Neural cell (in vitro differentiated cells): ENCODE data around the gene MRPS26. TPM values are rescaled to one million over a fixed set of nuclear protein-coding genes. Genes with fewer than 3 reads are reported as not detected.

Experiments used
- H2AFZ ChIP-seq: fragments of 200-600, 300-800 bp; sonication (generic), shearing (Covaris generic); 2 replicates; pipeline ENCODE4 v1.6.0; 2014; ENCODE audit warnings: low read depth, mild to moderate bottlenecking, antibody characterized with exemption, low read length, moderate library complexity
- H3F3A ChIP-seq: fragments of 200-600 bp; shearing (Covaris generic); 2 replicates; pipeline ENCODE4 v1.6.1; 2016; ENCODE audit warnings: mild to moderate bottlenecking, moderate library complexity, mixed read lengths, antibody characterized with exemption, low read length; ENCODE audit not compliant: insufficient read depth, poor library complexity, severe bottlenecking
- H3K27ac ChIP-seq: fragments of 200-600, 300-800 bp; sonication (generic), shearing (Covaris generic); 2 replicates; pipeline ENCODE4 v1.5.1; 2014; ENCODE audit warnings: mild to moderate bottlenecking, low read length, moderate library complexity
- H3K27me3 ChIP-seq: fragments of 300-800, 200-600 bp; sonication (generic), shearing (Covaris generic); 2 replicates; pipeline ENCODE4 v1.6.0; 2014; ENCODE audit warnings: mild to moderate bottlenecking, low read depth, low read length, moderate library complexity; ENCODE audit not compliant: insufficient read depth
- H3K36me3 ChIP-seq: fragments of 300-800, 200-600 bp; sonication (generic), shearing (Covaris generic); 2 replicates; pipeline ENCODE4 v1.5.1; 2014; ENCODE audit warnings: mild to moderate bottlenecking, antibody characterized with exemption, low read length, moderate library complexity; ENCODE audit not compliant: insufficient read depth
- H3K4me2 ChIP-seq: fragments of 300-800, 200-600 bp; sonication (generic), shearing (Covaris generic); 2 replicates; pipeline ENCODE4 v1.6.0; 2014; ENCODE audit warnings: mild to moderate bottlenecking, low read length
- H3K4me3 ChIP-seq: fragments of 300-800, 200-600 bp; sonication (generic), shearing (Covaris generic); 2 replicates; pipeline ENCODE4 v1.5.1; 2014; ENCODE audit warnings: mild to moderate bottlenecking, low read length, moderate library complexity
- H3K79me2 ChIP-seq: fragments of 200-600 bp; shearing (Covaris generic); replicated peaks from 2 replicates; pipeline ENCODE4 v1.6.0; 2014; ENCODE audit warnings: mild to moderate bottlenecking, low read length, moderate library complexity; ENCODE audit not compliant: insufficient read depth
- H3K9ac ChIP-seq: fragments of 300-800, 200-600 bp; sonication (generic), shearing (Covaris generic); 2 replicates; pipeline ENCODE4 v1.6.1; 2016; ENCODE audit warnings: mild to moderate bottlenecking, low read length, mixed read lengths
- H3K9me2 ChIP-seq: fragments of 200-600 bp; shearing (Covaris generic); 2 replicates; pipeline ENCODE4 v1.6.1; 2016; ENCODE audit warnings: mild to moderate bottlenecking, low read length, mixed read lengths; ENCODE audit not compliant: insufficient read depth
- H3K9me3 ChIP-seq: fragments of 200-600, 300-800 bp; sonication (generic), shearing (Covaris generic); 2 replicates; pipeline ENCODE4 v1.6.1; 2016; ENCODE audit warnings: mild to moderate bottlenecking, mixed run types, low read length, moderate library complexity, mixed read lengths
- H4K20me1 ChIP-seq: fragments of 200-600 bp; shearing (Covaris generic); 2 replicates; pipeline ENCODE4 v1.6.1; 2016; ENCODE audit warnings: mild to moderate bottlenecking, mixed run types; ENCODE audit not compliant: insufficient read depth
- EP300 ChIP-seq: fragments of 450-650 bp; conservative IDR thresholded peaks from 2 replicates; pipeline ENCODE4 v1.6.1; 2014; ENCODE audit warnings: antibody characterized with exemption, mild to moderate bottlenecking, moderate library complexity; ENCODE audit not compliant: poor library complexity, severe bottlenecking
- EZH2 ChIP-seq: fragments of 200-600, 300-800 bp; shearing (Covaris generic), sonication (generic); IDR thresholded peaks from 2 replicates; pipeline ENCODE4 v1.6.1; 2014; ENCODE audit warnings: antibody characterized with exemption, low read length, borderline replicate concordance, mild to moderate bottlenecking; ENCODE audit not compliant: insufficient read depth, poor library complexity, severe bottlenecking
- MXI1 ChIP-seq: fragments of 450-650 bp; conservative IDR thresholded peaks from 2 replicates; pipeline ENCODE4 v1.6.1; 2014; ENCODE audit warnings: antibody characterized with exemption, mild to moderate bottlenecking; ENCODE audit not compliant: poor library complexity, severe bottlenecking
- POLR2AphosphoS5 ChIP-seq: IDR thresholded peaks from 2 replicates; pipeline ENCODE4 v1.6.1; 2012
- RAD21 ChIP-seq: fragments of 450-650 bp; conservative IDR thresholded peaks from 2 replicates; pipeline ENCODE4 v1.6.1; 2014; ENCODE audit warnings: antibody characterized with exemption, mild to moderate bottlenecking, moderate library complexity
- SMC3 ChIP-seq: fragments of 450-650 bp; conservative IDR thresholded peaks from 2 replicates; pipeline ENCODE4 v1.6.1; 2014; ENCODE audit warnings: antibody characterized with exemption, mild to moderate bottlenecking, moderate library complexity; ENCODE audit not compliant: poor library complexity
- TAF1 ChIP-seq: IDR thresholded peaks from 2 replicates; pipeline ENCODE4 v1.6.1; 2012; ENCODE audit warnings: low read depth
- polyA plus RNA-seq: library from polyadenylated mRNA; depleted of rRNA; stranded (reverse); fragments of >200 nt; gene quantifications from 2 replicates; pipeline ENCODE4 v1.2.3, GENCODE V29; 2014
- TF ChIP-seq, protein P1 (sequence below): fragments of 450-650 bp; IDR thresholded peaks from 2 replicates; pipeline ENCODE4 v1.5.1; 2014; ENCODE audit warnings: antibody characterized with exemption, mild to moderate bottlenecking, moderate library complexity; ENCODE audit not compliant: poor library complexity, severe bottlenecking
- TF ChIP-seq, protein P2 (sequence below): IDR thresholded peaks from 2 replicates; pipeline ENCODE4 v1.6.1; 2012; ENCODE audit warnings: borderline replicate concordance

Gene MRPS26
- polyA plus RNA-seq, 1 donor from 2014 or later = 134 TPM

DNA sequence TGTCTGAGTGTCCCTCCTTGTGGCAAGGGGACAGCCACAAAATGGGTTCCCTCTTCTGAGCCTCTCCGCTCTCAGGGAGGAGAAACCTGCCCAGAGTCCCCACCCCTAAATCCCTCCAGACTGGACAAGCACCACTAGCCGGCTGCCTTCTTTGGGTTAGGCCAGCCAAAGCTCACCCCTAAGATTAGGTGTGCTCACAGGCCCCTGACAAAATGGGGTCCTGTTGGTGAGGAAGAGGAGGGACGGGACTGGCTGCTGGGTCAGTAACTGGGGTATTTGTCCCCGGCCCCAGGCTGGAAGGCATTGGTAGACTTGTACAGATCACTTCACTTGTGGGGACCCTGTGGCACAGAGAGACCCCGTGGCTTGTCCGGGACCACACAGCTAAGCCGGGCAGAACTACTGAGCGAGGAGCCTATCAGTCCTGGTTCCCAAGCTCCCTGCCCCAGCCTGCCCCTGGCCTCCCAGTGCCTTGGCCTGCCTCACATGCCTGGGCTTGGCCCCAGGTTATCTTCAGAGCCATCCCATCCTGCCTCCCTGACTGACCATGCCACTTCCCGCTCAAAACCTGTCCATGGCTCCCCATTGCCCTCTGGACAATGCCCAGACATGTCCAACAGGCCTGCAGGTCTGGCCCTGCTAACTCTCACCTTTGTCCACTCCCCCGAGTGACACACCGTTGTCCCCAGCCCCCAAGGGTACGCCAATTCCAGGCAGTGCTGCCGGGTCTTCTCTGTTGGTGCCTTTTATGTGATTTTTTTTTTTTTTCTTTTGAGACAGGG, 49.2 kb downstream of the MRPS26 start:
- H2AFZ ChIP-seq = no peak overlapping the region
- TF ChIP-seq, protein P1, sequence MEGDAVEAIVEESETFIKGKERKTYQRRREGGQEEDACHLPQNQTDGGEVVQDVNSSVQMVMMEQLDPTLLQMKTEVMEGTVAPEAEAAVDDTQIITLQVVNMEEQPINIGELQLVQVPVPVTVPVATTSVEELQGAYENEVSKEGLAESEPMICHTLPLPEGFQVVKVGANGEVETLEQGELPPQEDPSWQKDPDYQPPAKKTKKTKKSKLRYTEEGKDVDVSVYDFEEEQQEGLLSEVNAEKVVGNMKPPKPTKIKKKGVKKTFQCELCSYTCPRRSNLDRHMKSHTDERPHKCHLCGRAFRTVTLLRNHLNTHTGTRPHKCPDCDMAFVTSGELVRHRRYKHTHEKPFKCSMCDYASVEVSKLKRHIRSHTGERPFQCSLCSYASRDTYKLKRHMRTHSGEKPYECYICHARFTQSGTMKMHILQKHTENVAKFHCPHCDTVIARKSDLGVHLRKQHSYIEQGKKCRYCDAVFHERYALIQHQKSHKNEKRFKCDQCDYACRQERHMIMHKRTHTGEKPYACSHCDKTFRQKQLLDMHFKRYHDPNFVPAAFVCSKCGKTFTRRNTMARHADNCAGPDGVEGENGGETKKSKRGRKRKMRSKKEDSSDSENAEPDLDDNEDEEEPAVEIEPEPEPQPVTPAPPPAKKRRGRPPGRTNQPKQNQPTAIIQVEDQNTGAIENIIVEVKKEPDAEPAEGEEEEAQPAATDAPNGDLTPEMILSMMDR = no peak
- TF ChIP-seq POLR2AphosphoS5 = no peak
- no peak for TF ChIP-seq RAD21
- TF ChIP-seq EP300 = no peak
- no peak for TF ChIP-seq SMC3
- no peak for TF ChIP-seq TAF1
- no peak for TF ChIP-seq EZH2
- TF ChIP-seq, protein P2, sequence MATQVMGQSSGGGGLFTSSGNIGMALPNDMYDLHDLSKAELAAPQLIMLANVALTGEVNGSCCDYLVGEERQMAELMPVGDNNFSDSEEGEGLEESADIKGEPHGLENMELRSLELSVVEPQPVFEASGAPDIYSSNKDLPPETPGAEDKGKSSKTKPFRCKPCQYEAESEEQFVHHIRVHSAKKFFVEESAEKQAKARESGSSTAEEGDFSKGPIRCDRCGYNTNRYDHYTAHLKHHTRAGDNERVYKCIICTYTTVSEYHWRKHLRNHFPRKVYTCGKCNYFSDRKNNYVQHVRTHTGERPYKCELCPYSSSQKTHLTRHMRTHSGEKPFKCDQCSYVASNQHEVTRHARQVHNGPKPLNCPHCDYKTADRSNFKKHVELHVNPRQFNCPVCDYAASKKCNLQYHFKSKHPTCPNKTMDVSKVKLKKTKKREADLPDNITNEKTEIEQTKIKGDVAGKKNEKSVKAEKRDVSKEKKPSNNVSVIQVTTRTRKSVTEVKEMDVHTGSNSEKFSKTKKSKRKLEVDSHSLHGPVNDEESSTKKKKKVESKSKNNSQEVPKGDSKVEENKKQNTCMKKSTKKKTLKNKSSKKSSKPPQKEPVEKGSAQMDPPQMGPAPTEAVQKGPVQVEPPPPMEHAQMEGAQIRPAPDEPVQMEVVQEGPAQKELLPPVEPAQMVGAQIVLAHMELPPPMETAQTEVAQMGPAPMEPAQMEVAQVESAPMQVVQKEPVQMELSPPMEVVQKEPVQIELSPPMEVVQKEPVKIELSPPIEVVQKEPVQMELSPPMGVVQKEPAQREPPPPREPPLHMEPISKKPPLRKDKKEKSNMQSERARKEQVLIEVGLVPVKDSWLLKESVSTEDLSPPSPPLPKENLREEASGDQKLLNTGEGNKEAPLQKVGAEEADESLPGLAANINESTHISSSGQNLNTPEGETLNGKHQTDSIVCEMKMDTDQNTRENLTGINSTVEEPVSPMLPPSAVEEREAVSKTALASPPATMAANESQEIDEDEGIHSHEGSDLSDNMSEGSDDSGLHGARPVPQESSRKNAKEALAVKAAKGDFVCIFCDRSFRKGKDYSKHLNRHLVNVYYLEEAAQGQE = no peak
- no peak for TF ChIP-seq MXI1

More for the DNA sequence above, 49.2 kb downstream of the MRPS26 start:
- Histone ChIP-seq H3K79me2 (no peaks in the 10 kb centered on the region), H3K27ac (no peak overlapping the region), H3K9me2 (no peaks in the 10 kb centered on the region), H3F3A (no peaks in the 10 kb centered on the region), H3K9ac (no peak overlapping the region), H3K4me2 (no peak overlapping the region), H3K9me3 (no peaks in the 10 kb centered on the region), H3K4me3 (no peak overlapping the region), H3K36me3 (no peaks in the 10 kb centered on the region), H3K27me3 (peaks cover 12% of the 10 kb centered on the region), H4K20me1 (no peaks in the 10 kb centered on the region)

Other genes starting within 250 kb of the MRPS26 start
- gene CPXM1, start 245.4 kb upstream of the MRPS26 start, polyA plus RNA-seq = 42.1 and 44.0 TPM in 2 replicates
- gene C20orf141, start 231.1 kb upstream of the MRPS26 start, polyA plus RNA-seq = not detected in 2 replicates
- gene TMEM239, start 229.7 kb upstream of the MRPS26 start, polyA plus RNA-seq = not detected in 2 replicates
- gene PCED1A, start 205.4 kb upstream of the MRPS26 start, polyA plus RNA-seq = 132 and 156 TPM in 2 replicates
- gene VPS16, start 205.3 kb upstream of the MRPS26 start, polyA plus RNA-seq = 117 and 150 TPM in 2 replicates
- gene PTPRA, start 172.6 kb upstream of the MRPS26 start, polyA plus RNA-seq = 68.2 and 69.1 TPM in 2 replicates
- 1.9 and 3.0 TPM in 2 replicates for gene GNRH2, start 2.4 kb upstream of the MRPS26 start, polyA plus RNA-seq
- gene OXT, start 25.6 kb downstream of the MRPS26 start, polyA plus RNA-seq = not detected in 2 replicates
- gene AVP, start 38.7 kb downstream of the MRPS26 start, polyA plus RNA-seq = not detected in 2 replicates
- 14.2 and 17.0 TPM in 2 replicates for gene FASTKD5, start 113.8 kb downstream of the MRPS26 start, polyA plus RNA-seq
- 1.8 and 3.6 TPM in 2 replicates for gene UBOX5, start 113.8 kb downstream of the MRPS26 start, polyA plus RNA-seq
- gene LZTS3, start 127.5 kb downstream of the MRPS26 start, polyA plus RNA-seq = 33.8 and 42.0 TPM in 2 replicates
- 67.6 and 77.8 TPM in 2 replicates for gene DDRGK1, start 158.6 kb downstream of the MRPS26 start, polyA plus RNA-seq
- 87.1 and 89.5 TPM in 2 replicates for gene ITPA, start 163.4 kb downstream of the MRPS26 start, polyA plus RNA-seq
- gene SLC4A11, start 193.1 kb downstream of the MRPS26 start, polyA plus RNA-seq = 0.19 TPM in 1 of 2 replicates, not detected in the other